ENCODE measurements around the gene RARA. TPM values are rescaled to one million over a fixed set of nuclear protein-coding genes. Genes with fewer than 3 reads are reported as not detected.

Gene RARA
- polyA plus RNA-seq, 1 experiment, result 6.5 TPM

DNA sequence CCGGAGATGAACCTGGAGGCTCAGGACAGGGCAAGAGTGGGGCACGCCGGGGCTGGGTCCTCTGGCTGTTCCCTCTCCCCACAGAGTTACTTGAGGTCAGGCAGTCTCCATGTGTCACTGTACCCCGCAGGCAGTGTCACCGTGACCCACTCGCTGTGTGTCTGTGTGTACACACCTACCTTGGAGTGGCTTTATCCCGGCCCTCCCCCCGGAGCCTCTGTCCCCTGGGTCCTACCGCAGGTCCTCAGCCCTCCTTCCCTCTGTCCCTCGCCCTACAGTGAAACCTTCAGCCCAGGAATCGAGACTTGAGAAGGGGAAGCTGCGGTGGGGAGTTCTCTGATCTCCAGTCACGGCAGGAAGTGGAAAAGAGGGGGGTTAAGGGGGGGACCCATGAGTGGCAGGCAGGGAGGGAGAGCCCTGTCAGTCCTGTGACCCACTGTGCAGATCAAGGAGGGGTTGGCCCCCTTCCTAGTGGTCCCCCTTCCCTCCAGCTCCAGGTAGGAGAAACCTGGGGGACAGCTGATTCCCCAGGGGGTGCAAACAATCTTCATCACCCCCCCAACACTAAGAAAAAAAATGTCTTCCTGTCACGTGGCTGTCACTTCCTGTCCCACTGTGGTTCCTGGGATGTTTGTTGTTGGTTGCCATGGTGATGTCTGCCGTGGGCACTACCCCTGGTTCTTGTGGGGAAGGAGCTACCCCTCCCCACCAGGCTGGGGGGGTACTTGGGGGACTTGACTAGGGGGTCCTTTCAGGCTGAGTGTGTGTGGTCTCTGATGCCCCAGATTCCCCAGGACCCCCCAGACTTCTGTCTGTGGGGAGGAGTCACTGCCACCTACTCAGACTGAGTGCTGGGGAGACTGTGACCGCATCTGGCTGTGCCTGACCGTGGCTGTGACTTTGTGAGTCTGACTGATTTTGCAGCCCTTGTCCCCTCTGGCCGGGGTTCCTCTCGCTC lies 13.7 kb downstream of the RARA start:
- CTCF ChIA-PET, result interaction anchor here (1.8 to 30.6 kb wide), 3 partner anchors 9 to 30 kb away, joined by 7 to 762 read pairs (median 115); partner anchors contain the start of genes GJD3 and RARA
- no peaks in the 10 kb centered on the region for H3K36me3 ChIP-seq (ENCODE audit: control insufficient read depth, insufficient read depth, low read length)
- POLR2A ChIA-PET, result interaction anchor here (0.7 kb wide), 1 partner anchor 20 kb away, joined by 6 read pairs; no protein-coding TSS in a partner anchor
- no peak for DNase-seq (ENCODE audit: low read depth)
- no peak for TF ChIP-seq CTCF (IDR thresholded peaks at IDR 0.05; ENCODE audit: insufficient read depth, low read depth, low read length)
- H3K4me3 ChIP-seq (ENCODE audit: low read depth, low read length), result peak overlapping the region; percentile 29
- H3K27me3 ChIP-seq (ENCODE audit: control insufficient read depth, insufficient read depth, low read length), result no peaks in the 10 kb centered on the region

- POLR2A ChIA-PET, result no interaction called here
- CTCF ChIA-PET, result interaction anchor here (1.6 to 30.6 kb wide), 3 partner anchors 8 to 29 kb away, joined by 6 to 762 read pairs (median 7); partner anchors contain the start of gene GJD3
- no peak for DNase-seq (ENCODE audit: low read depth)
- Histone ChIP-seq H3K36me3 (ENCODE audit: control insufficient read depth, insufficient read depth, low read length) (no peaks in the 10 kb centered on the region), H3K27me3 (ENCODE audit: control insufficient read depth, insufficient read depth, low read length) (no peaks in the 10 kb centered on the region), H3K4me3 (ENCODE audit: low read depth, low read length) (no peak overlapping the region)
- no peak for TF ChIP-seq CTCF (IDR thresholded peaks at IDR 0.05; ENCODE audit: insufficient read depth, low read depth, low read length)
Observed at GRCh38 chr17:40323391-40324381, 14.7 kb downstream of the RARA start.

GRCh38 chr17:40325156-40326013 lies 16.4 kb downstream of the RARA start:
- no peak for TF ChIP-seq CTCF (IDR thresholded peaks at IDR 0.05; ENCODE audit: insufficient read depth, low read depth, low read length)
- no peak for DNase-seq (ENCODE audit: low read depth)
- ChIA-PET POLR2A (no interaction called here), CTCF (interaction anchor here (0.9 to 3.3 kb wide), 4 partner anchors 8 to 29 kb away, joined by 3 to 15 read pairs (median 5); no protein-coding TSS in a partner anchor)
- Histone ChIP-seq H3K27me3 (ENCODE audit: control insufficient read depth, insufficient read depth, low read length) (no peaks in the 10 kb centered on the region), H3K4me3 (ENCODE audit: low read depth, low read length) (no peak overlapping the region), H3K36me3 (ENCODE audit: control insufficient read depth, insufficient read depth, low read length) (no peaks in the 10 kb centered on the region)

GRCh38 chr17:40326014-40326831 lies 17.2 kb downstream of the RARA start:
- Histone ChIP-seq H3K4me3 (ENCODE audit: low read depth, low read length) (no peak overlapping the region), H3K27me3 (ENCODE audit: control insufficient read depth, insufficient read depth, low read length) (no peaks in the 10 kb centered on the region), H3K36me3 (ENCODE audit: control insufficient read depth, insufficient read depth, low read length) (no peaks in the 10 kb centered on the region; the same call in 1 of the 2 replicates)
- no peak for TF ChIP-seq CTCF (IDR thresholded peaks at IDR 0.05; ENCODE audit: insufficient read depth, low read depth, low read length)
- DNase-seq (ENCODE audit: low read depth), result no peak
- POLR2A ChIA-PET, result no interaction called here
- CTCF ChIA-PET, result interaction anchor here (1.1 to 3.3 kb wide), 2 partner anchors 9 to 28 kb away, joined by 4 to 15 read pairs; no protein-coding TSS in a partner anchor
